Globus pallidus (tissue), 1 donor: ENCODE data around the gene ZNF665.
"Not testable (repeated sequence)": the region's sequence is repeated elsewhere in the genome, so short reads cannot be mapped to it uniquely, and the experiment has no call there.

ENCODE experiments used
- DNase-seq: peaks from one replicate; pipeline ENCODE4 v3.0.0-alpha.2; 2015; ENCODE audit warnings: low spot score

Gene ZNF665

GRCh38 chr19:53157626-53158025, 35.5 kb downstream of the ZNF665 start:
- peak; percentile 2 for DNase-seq

- DNase-seq, result no peak
Observed at GRCh38 chr19:53156850-53157249, 36.3 kb downstream of the ZNF665 start.

GRCh38 chr19:53147645-53148044, 45.5 kb downstream of the ZNF665 start:
- no peak for DNase-seq

GRCh38 chr19:53140351-53140750, 52.8 kb downstream of the ZNF665 start:
- DNase-seq, result no peak

GRCh38 chr19:53136432-53136831, 56.7 kb downstream of the ZNF665 start:
- no peak for DNase-seq

GRCh38 chr19:53132141-53132991, 60.8 kb downstream of the ZNF665 start, which contains the start of gene ZNF415:
TSS of gene ZNF415 (minus strand) at chr19:53132910. CDS start at chr19:53122676, 10,234 bp downstream.
- DNase-seq, result peak; percentile 66

GRCh38 chr19:53131727-53132126, 61.4 kb downstream of the ZNF665 start:
- peak; percentile 50 for DNase-seq

GRCh38 chr19:53131085-53131590, 62.0 kb downstream of the ZNF665 start:
- DNase-seq, result no peak

GRCh38 chr19:53130506-53130905, 62.7 kb downstream of the ZNF665 start:
- peak; percentile 41 for DNase-seq

GRCh38 chr19:53126733-53127526, 66.2 kb downstream of the ZNF665 start:
- not testable (repeated sequence) for DNase-seq

- no peak for DNase-seq
Observed at GRCh38 chr19:53123400-53123799, 69.8 kb downstream of the ZNF665 start.
